CD4-positive, alpha-beta T cell treated with Interleukin-17A for 4 hours (primary cell): ENCODE data around the gene LDLRAD2.

Experiments
- DNase-seq: peaks from one replicate; pipeline ENCODE4 v3.0.0-alpha.2; 2020; ENCODE audit warnings: mixed read lengths

The LDLRAD2 gene

GRCh38 chr1:21864730-21865129 lies 52.7 kb downstream of the LDLRAD2 start:
- no peak for DNase-seq

- DNase-seq = no peak
Measured at GRCh38 chr1:21865609-21865942, 53.5 kb downstream of the LDLRAD2 start.

GRCh38 chr1:21865943-21866706 lies 54.1 kb downstream of the LDLRAD2 start:
- no peak for DNase-seq

- DNase-seq = no peak
Measured at GRCh38 chr1:21866707-21867043, 54.6 kb downstream of the LDLRAD2 start.

- DNase-seq = no peak
Measured at GRCh38 chr1:21867451-21867996, 55.5 kb downstream of the LDLRAD2 start.

GRCh38 chr1:21868482-21868881 lies 56.4 kb downstream of the LDLRAD2 start:
- no peak for DNase-seq

GRCh38 chr1:21868941-21869454 lies 56.9 kb downstream of the LDLRAD2 start:
- DNase-seq = no peak

GRCh38 chr1:21869620-21870121 lies 57.6 kb downstream of the LDLRAD2 start:
- no peak for DNase-seq

- no peak for DNase-seq
Measured at GRCh38 chr1:21870611-21871010, 58.5 kb downstream of the LDLRAD2 start.

- DNase-seq = no peak
Measured at GRCh38 chr1:21871943-21872342, 59.9 kb downstream of the LDLRAD2 start.

GRCh38 chr1:21872445-21873079 lies 60.5 kb downstream of the LDLRAD2 start:
- DNase-seq = no peak

GRCh38 chr1:21873174-21873573 lies 61.1 kb downstream of the LDLRAD2 start:
- DNase-seq = no peak

GRCh38 chr1:21873761-21874160 lies 61.7 kb downstream of the LDLRAD2 start:
- DNase-seq = no peak

GRCh38 chr1:21874328-21874727 lies 62.3 kb downstream of the LDLRAD2 start:
- no peak for DNase-seq
